ENCODE measurements around the gene GNAQ.

Gene GNAQ

DNA sequence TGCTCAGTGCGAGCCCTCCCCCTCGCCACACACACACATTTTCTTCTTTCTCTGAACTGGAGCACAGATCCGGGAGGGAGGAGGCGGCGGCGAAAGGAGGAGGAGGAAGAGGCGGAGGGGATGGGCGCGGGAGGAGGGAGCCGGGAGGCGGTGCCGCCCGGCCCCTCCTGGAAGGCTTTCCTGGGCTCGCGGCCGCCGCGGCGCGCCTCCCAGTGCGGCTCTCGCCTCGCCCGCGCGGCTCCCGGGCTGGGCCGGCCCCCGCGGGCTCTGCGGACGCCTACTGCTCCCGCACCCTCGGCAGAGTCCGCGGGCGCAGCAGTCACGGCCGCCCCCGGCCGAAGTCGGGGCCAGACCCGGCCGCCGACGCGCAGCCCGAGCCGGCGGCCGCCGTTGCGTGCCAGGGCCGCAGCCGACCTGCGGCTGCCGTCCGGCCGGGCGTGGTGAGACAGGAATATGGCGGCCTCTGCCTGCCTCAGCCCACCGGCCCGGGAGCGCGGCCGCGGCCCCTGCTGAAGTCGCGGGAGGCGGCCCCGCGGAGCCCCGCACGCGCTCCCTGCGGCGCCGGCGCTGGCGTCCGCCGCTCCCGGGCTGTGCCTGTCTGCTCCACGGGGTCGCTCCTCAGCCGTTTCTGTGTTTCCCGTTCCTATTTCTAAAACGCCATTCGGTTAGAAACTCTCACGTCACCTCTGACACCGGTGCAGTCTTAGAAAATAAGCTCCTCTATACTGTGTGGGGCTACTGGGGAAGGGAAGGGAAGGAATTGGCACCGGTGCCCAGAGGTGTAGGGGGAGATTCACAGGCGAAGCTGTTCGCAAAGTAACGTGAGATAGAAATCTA, 500 bp upstream of the GNAQ start:
- DNase-seq (ENCODE audit: low spot score): peak; percentile 94

DNA sequence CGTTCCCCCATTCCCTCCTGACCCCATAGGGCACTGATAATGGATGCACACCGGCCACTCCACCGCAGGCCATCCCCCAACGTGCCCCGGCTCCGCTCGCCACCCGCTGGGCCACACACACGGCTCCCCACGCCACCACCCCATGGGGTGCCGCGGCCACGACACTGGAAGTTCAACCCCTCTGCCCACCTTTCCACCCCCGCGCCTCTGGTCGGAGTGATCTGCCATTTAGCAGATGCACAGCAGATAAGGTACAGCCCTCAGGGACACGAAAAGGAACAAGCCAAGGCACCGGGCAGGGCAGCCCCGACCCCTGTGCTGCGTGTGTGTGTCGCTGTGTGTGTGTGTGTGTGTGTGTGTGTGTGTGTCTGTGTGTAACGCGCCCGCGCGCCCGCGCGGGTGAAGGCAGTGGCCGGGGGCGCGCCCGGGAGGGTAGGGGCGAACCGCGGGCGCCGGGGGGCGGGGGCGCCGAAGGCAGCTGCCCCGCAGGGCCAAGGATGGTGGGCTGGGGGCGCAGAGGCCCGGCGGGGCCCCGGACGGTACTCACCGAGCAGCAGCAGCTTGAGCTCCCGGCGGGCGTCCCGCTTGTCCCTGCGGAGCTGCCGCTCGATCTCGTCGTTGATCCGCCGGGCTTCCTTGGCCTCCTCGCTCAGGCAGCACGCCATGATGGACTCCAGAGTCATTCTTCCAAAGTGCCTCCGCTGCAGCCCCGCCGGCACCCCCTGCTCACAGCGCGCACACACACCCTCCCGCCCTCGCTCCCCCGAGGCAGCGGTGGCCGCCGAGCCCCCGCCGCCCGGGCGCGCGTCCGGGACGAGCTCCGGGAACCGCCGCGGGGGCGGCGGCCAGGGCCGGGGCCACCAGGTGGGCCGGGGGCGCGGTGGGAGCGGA, 813 bp downstream of the GNAQ start:
- peak; percentile 63 for DNase-seq (ENCODE audit: low spot score)

DNA sequence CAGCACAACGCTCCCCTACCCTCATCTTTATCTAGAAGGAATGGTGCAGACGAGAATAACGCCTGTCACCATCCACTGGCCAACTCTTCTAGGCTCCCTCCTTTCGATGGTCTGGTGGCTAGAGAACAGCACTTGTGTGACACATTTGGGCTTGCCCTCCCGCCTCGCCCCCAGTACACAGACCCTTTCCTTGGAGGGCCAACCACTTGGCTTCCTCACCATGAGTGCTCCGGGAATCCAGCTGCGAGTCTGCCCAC, 1.4 kb downstream of the GNAQ start:
- DNase-seq (ENCODE audit: low spot score): no peak

DNA sequence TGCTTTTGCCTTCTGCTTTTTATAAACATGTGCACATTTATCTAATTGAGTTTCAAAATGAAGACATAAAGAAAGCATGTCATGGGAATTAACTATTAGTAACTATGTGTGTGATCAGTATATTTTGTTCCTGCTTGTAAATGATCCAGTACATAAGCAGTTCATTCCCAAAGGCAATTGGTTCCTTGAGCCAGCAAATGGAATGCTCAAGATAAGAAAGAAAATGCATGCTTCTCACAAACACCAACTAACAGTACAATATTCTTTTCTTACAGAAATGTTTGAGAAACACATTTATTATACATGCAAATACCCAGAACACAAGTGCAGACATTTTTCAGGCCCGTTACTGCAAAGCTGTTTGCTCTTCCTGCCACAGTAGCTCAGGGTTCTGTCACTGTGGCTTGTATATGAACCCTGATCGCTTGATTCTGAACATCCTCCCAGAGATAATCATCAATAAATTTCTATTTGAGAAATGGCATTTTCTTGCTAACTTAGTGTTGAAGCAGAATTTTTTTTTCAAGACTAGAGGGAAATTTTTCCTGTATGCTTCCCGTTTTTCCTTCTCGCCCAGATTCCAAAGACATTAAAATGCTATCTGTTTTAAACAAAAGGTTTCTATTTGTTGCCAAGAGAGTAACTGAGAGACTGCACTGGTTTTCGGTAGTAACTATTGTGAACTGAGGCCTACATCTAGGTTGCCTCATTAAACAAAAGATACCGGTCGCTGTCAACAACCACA, 1.9 kb downstream of the GNAQ start:
- DNase-seq (ENCODE audit: low spot score): peak; percentile 76

DNA sequence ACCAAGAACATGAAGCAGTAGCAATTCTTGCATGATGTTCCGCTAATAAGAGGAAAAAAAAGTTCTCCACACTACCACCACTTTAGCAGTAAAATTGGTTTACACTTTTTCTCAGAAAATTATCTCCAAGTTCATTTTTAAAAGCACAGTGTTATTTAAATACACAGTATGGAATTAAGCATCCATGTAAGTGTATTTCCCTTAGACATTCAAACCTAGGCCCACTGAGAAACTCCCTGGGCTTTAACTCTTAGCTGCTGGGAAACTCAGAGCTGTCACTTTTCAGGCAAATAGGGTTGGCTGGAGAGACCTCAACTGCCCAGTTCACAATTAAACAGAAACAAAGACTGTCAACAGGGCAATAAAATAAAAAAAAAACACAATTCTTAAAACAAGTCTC, 2.7 kb downstream of the GNAQ start:
- DNase-seq (ENCODE audit: low spot score): no peak

DNA sequence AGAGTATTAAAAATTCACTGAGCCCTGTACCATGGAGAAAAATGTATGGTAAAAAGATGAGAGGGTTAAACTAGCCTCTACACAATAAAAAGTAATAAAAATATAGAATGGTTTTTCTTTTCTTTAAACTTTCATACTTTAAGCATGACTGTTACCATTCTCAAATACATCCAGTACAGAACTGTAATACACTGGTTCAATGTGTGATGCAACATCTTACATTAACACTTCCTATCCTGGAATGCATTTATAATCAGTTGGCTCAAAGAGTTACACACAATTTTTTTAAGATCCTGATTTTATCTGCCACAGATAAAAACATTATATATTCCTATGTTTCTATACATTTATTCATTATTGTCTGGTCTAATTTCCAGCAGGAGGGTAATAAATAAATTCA, 4.7 kb downstream of the GNAQ start:
- no peak for DNase-seq (ENCODE audit: low spot score)

DNA sequence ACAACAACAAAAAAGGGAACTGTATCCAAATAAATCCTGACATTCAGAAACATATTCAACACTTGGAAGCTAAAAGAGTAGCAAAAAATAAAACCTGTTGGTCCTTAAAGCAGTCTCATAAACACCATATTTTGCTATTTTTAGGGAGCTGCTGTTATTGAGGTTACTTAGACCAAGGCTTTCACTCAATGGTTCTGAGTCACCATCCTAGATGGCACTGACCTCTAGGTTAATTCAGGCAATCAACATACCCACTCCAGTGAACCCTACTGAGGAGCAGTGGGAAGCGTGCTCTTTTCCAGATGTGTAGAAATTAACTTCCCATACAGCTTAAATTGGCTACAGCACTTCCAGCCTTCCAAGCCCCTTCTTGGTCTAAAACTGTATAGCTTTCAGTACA, 5.2 kb downstream of the GNAQ start:
- peak; percentile 58 for DNase-seq (ENCODE audit: low spot score)

DNA sequence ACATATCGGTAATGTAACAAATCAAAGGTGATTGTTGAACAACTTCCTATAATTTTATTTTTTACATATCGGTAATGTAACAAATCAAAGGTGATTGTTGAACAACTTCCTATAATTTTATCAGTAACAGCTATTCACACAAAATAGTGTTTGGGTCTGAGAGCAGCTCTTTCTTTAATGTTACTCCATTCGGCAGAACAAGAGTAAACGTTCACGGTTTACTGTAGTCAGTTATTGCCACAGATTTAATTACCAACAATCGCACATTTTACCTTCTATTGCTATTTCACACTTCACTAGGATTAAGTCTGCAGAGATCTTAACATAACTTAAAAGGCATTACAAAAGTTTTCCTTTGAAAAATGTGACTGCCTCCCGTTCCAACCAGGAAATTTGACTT, 6.4 kb downstream of the GNAQ start:
- DNase-seq (ENCODE audit: low spot score): no peak

DNA sequence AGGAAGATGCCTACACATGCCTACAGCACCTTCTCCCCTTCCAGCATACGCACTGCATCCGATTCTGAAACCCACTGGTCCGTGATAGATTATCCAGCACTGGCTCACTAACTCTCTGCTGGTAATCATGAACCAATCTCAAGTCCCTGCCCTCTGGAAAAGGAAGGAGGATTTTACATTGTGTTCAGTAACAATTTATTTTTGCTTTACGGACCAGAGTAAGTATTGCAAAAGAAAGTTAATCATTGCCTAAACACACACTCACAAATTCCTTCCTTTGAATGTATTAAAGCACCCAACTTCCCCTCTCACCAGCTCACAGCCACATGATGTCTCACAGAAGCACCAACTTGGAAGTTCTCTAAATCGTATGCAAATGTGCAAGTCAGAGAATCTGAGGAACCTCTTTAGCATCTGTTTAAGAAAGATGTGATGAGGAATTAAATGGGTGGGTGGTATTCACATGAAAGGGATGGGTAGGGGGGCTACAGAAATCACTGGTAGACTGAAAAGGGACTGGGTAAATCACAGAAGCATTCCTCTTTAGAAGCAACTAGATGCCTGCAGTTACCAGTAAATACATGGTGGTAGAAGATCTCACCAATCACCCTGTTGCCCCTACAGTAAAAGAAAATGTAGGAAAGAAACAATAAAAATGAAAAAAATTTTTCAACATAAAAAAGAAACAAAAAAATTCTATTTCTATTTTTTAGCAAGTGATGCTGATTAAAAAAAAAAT, 8.4 kb downstream of the GNAQ start:
- peak; percentile 84 for DNase-seq (ENCODE audit: low spot score)

DNA sequence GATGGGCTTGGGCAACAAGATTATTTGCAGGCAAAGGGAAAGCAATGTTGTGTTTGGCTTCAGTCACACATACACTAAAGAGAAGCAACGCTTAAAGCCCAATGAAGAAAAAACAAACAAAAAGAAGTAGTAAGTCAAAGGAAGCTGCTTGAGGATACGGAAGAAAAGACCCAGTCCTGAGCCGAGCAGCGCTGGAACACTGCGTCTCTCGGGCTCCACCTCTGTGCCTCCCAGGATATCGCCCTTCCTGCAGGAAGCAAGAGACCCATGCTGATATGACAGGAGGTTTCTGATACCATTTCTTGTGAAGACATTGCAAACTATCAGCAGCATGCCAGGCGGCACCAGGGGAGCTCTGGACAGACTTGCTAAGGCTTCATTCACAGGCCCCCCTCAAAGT, 9.9 kb downstream of the GNAQ start:
- DNase-seq (ENCODE audit: low spot score): no peak

DNA sequence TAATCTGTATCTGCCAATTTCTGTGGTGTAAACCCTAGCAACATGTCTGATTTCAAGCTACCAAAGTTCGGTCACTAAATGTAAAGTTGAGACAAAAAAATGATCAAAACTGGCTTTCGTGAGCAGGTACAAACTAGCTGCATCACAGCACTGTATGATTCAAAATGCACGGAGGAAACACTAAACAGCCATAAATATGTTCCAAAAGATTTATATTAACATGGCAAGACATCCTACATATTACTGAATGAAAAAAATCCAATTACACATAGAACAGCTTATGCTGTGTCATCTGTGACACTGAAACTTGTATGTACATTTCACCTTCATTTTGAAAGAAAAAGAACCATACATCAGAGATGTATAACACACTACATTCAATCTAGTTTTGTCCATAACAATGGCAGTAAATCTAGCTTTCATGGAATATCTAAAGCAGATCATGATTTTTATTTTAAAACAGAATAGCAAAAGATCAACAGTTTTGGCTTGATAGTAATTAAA, 14.4 kb downstream of the GNAQ start:
- no peak for DNase-seq (ENCODE audit: low spot score)

DNA sequence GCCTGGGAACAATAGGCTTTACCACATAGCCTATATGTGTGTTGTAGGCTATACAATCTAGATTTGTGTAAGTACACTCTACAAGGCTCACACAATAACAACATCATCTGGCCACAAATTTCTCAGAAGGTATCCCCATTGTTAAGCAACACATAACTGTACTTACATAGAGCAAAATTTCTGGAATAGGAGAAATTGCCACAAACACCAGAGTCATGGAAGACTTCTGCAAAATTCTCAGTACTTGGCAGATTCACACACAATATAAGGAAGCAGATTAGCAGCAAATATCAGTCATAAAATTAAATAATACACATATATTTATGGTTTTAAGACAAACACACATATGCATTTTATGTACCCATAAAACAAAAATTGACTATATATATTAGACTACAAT, 16.4 kb downstream of the GNAQ start:
- DNase-seq (ENCODE audit: low spot score): no peak

DNA sequence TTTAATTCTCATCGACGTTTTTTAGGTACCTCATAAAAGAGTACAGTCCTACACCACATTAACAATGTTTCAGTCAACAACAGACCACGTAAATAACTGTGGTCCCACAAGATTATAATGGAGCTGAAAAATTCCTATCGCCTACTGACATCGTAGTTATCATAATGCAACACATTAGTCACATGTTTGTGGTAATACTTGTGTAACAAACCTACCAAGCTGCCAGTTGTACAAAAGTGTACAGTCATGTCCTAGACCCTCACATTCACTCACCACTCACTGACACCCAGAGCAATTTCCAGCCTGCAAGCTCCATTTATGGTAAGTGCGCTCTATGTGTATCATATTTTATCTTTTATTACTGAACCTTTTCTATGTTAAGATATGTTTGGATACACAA, 16.8 kb downstream of the GNAQ start:
- no peak for DNase-seq (ENCODE audit: low spot score)

DNA sequence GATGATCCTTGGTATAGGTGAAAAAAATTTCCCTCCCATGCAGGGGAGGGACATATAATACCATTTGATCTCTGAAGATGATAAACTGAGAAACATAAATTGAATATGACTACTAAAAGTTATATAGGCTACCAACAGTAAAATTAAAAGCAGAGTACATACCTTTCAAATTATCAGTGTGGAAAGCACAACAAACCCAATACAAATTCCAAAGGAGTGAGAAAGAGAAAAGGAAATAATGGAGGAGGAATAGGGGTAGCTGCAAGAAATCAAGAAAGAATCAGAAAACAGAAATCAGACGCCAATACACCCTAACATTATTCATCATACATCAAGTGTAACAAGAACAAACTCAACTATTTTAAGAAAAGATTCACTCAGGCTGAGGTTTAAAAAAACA, 17.7 kb downstream of the GNAQ start:
- no peak for DNase-seq (ENCODE audit: low spot score)

DNA sequence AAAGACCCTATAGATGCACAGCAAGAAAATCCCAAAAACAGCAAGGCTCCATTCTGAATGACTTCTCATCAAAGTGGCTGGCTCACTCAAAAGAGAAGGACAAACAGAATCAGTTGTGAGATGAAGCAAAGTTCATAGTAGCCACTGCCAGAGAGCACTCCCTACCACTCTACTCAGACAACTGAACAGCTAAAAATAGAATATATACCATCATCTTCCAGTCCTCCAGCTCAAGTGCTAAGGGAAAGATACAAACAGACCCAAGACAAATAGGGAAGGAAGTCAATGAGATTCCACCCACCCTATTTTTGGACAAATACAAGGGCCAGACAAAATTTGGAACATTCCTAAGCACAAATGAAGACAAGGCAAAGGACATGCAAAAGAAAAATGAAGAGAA, 20.6 kb downstream of the GNAQ start:
- DNase-seq (ENCODE audit: low spot score): no peak

DNA sequence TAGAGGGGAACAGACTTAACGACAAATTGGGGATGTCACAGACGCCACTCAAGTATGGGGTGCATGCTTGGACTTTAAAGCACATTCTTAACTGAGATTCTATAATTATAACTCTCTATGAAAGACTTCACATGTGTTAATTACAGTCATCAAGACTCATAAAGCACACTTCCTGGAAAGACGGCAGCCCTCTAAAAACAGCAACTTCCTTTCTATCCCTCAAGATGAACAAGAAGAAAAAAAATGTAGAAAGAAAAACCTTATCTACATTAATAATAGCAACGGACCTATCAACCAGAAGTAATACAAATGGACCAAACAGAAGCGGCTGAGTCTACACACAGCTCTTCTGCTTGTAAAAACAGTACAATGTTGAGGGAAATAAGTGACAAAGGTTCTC, 21.2 kb downstream of the GNAQ start:
- no peak for DNase-seq (ENCODE audit: low spot score)

DNA sequence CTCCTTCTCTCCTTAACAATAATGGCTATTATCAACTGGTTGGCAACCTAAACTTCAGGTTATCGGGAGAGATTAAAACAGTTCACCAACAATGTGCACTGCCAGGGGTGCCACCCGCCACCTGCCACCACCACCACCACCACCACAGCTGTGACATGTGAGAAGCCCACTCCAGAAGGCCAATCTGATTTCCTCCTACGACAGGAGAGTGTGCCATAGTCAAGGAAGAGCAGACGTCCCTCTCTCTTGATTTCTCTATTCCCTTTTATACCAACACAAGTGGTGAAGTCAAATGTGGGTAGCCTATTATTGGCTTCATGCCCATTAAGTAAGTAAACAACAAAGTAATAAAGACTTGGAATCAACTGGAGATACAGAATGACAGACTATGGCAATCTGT, 22.4 kb downstream of the GNAQ start:
- DNase-seq (ENCODE audit: low spot score): no peak

DNA sequence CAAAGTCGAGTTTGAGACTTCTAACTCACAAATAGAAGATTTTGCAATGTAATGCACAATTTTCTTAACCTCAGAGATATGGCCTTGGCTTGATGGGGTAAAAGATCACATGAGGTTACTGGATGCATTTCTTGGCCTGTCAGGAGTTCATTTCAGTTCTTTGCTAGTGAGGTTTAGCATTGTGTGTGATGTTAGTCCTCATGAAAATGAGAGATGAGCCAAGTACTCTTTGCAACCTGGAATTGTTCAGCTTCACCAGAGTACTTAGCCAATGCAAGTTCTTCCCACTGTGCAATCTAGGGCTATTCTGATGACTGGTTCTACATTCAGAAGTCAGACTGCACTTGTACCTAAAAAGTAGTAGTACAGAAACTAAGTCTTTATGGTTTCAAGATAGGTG, 24.9 kb downstream of the GNAQ start:
- no peak for DNase-seq (ENCODE audit: low spot score)

DNA sequence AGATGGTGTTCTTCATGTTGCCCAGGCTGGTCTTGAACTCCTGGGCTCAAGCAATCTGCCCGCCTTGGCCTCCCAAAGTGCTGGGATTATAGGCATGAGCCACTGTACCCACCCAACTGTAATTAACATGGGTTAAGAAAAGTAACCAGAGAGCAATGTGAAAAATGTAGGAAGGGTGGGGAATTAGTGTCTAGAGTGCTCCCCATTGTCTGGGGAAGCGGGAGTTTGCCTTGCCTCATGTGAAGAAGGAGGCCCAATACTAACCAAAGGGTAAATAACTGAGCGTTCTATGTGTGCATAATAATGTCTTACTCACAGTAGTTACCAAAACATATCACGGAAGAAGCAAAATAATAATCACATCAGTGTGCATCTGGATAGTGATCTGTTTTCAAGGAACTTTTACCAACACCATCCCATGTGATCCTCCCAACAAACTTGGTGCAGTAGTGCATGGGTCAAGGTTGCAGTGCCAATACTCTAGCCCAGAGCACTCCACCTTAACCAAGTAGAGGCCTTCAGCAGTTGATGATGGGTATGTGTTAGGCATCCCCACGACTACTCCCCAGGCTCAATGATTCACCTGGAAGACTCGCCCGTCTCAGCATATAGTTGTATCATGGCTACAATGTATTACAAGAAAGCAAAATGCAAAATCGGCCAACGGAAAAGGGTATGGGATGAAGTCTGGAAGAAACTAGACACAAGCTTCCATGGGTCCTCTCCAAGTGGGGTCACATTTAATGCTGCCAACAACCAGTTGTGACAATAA, 26.2 kb downstream of the GNAQ start:
- DNase-seq (ENCODE audit: low spot score): no peak

DNA sequence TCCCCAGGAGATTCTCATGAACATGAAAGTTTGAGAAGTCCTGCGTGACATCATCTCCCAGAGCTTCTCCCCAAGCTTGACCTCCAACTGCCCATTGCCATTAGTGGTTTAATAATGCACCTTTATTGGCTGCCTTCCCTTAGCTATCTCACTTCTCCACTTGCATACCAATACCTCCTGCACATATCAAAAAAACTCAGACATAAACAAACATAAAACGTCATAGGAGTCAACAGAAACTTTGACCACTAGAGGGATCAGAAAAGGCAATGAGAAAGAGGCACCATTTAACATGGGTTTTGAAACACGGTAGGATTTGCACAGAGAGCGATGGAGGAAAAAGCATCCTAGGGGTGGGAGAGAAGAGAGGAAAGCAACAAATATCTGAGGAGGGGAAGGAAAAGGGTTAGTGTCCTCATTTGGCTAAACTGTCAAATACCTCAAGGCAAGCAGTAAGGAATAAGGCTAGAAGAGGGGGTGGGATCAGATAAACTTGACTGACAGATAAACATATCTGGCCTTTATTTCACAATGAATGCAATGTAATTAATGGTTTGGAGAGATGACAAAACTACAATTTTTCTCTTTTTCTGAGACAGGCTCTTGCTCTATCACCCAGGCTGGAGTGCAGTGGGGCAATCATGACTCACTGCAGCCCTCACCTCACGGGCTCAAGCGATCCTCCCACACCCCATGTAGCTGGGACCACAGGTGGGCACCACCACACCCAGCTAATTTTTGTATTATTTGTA, 27.0 kb downstream of the GNAQ start:
- DNase-seq (ENCODE audit: low spot score): no peak

DNA sequence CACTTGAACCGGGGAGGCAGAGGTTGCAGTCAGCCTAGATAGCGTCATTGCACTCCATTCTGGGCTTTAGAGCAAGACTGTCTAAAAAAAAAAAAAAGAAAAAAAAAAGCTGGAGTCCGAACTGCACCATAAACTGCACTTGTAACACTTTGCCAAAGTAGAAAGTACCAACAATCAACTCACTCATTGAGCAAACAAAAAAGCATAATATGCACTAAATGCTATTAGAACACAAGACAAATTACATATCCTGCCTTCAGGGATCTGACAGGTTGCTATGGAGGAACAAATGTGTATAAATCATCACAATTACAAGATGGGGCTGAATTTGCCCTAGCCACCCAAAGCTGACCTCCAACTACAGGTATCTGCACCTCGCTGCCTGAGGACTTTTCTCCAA, 27.9 kb downstream of the GNAQ start:
- DNase-seq (ENCODE audit: low spot score): no peak

Data from pons (tissue), 1 donor.